ENCODE measurements around the gene VWF. TPM values are rescaled to one million over a fixed set of nuclear protein-coding genes. Genes with fewer than 3 reads are reported as not detected.
"Not testable (repeated sequence)": the region's sequence is repeated elsewhere in the genome, so short reads cannot be mapped to it uniquely, and the experiment has no call there.

VWF gene
- total RNA-seq, 3 donors from 2014 or later: 34.3 to 82.5 (median 72.9) TPM

DNA sequence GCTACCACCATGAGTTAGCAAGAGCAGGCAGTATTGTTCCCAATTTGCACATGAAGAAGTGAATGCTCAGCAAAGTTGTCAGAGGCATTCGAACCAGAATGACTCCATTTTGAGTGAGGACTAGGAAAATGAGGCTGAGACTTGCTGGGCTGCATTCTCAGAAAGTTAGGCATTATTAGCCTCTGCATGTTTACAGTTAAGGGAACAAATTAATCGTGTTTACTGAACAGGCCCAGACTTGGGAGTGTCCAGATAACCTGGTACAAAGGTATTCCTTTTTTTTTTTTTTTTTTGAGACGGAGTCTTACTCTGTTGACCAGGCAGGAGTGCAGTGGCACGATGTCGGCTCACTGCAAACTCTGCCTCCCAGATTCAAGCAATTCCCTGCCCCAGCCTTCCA is 22.5 kb upstream of the VWF start:
- TF ChIP-seq, protein P1, sequence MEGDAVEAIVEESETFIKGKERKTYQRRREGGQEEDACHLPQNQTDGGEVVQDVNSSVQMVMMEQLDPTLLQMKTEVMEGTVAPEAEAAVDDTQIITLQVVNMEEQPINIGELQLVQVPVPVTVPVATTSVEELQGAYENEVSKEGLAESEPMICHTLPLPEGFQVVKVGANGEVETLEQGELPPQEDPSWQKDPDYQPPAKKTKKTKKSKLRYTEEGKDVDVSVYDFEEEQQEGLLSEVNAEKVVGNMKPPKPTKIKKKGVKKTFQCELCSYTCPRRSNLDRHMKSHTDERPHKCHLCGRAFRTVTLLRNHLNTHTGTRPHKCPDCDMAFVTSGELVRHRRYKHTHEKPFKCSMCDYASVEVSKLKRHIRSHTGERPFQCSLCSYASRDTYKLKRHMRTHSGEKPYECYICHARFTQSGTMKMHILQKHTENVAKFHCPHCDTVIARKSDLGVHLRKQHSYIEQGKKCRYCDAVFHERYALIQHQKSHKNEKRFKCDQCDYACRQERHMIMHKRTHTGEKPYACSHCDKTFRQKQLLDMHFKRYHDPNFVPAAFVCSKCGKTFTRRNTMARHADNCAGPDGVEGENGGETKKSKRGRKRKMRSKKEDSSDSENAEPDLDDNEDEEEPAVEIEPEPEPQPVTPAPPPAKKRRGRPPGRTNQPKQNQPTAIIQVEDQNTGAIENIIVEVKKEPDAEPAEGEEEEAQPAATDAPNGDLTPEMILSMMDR (IDR thresholded peaks at IDR 0.05): no peak
- Histone ChIP-seq H3K4me1 (ENCODE audit: low read depth) (no peaks in the 10 kb centered on the region), H3K36me3 (ENCODE audit: low read depth) (no peaks in the 10 kb centered on the region), H3K4me3 (no peak overlapping the region), H3K9me3 (no peaks in the 10 kb centered on the region)
- ATAC-seq (no peak), DNase-seq (no peak)
- intact Hi-C loops (cut with DNase I, micrococcal nuclease): no loop called here

DNA sequence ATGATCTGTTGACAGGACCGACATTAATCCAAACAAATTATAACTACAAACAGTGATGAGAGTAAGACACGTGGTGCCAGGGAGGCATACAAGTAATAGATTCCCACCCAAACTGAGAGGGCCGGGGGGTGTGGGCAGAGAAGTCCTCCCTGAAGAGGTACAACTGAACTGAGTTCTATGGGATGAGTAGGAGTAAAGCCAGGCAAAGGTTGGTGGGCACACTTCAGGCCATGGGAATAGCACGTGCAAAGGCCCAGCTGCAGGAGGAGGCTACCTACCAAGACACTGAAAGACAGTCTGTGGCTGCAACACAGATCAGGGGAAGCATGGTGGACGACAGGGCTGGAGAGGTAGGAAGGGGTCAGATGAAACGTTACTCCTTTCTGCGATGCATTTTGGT is 22.0 kb upstream of the VWF start:
- intact Hi-C loops (cut with DNase I, micrococcal nuclease): no loop called here
- DNase-seq (no peak), ATAC-seq (no peak)
- no peaks in the 10 kb centered on the region for H3K4me1 ChIP-seq (ENCODE audit: low read depth)
- H3K36me3 ChIP-seq (ENCODE audit: low read depth): no peaks in the 10 kb centered on the region
- no peaks in the 10 kb centered on the region for H3K9me3 ChIP-seq
- TF ChIP-seq, protein P1 (IDR thresholded peaks at IDR 0.05): no peak
- no peak overlapping the region for H3K4me3 ChIP-seq

DNA sequence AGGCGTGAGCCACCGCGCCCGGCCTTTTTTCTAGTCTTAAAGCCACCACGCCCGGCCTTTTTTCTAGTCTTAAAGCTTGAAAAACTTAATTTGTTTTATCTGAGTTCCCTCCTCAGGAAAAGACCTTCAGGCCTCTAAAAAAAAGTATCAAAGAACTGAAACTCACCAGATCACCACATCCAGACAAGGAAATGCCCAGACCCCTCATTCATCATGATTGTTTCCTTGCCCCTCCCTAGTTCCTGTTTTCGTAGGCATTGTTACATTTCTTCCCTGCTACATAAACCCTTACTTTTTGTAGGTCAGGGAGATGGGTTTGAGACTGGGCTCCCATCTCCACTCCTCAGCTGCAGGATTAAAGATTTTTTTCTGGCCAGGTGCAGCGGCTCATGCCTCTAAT is 21.1 kb upstream of the VWF start:
- TF ChIP-seq, protein P1 (IDR thresholded peaks at IDR 0.05): no peak
- Histone ChIP-seq H3K9me3 (no peaks in the 10 kb centered on the region), H3K36me3 (ENCODE audit: low read depth) (no peaks in the 10 kb centered on the region), H3K4me3 (no peak overlapping the region), H3K4me1 (ENCODE audit: low read depth) (no peaks in the 10 kb centered on the region)
- intact Hi-C loops (cut with DNase I, micrococcal nuclease): no loop called here
- DNase-seq: no peak
- no peak for ATAC-seq

DNA sequence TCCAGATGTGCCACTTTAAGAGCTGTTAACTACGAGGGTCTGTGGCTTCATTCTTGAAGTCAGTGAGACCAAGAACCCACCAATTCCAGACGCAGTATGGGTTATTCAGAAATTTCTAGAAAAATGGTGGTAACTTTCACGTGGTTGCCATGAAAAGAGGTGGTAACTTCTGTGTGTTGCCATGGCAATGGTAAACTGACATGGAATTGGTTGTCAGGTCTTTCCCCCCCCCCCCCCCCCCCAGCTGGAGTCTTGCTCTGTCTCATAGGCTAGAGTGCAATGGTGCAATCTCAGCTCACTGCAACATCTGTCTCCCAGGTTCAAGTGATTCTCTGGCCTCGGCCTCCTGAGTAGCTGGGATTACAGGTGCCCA is 18.8 kb upstream of the VWF start:
- TF ChIP-seq, protein P1 (IDR thresholded peaks at IDR 0.05): no peak
- Histone ChIP-seq H3K9me3 (no peaks in the 10 kb centered on the region), H3K36me3 (ENCODE audit: low read depth) (no peaks in the 10 kb centered on the region), H3K4me1 (ENCODE audit: low read depth) (no peaks in the 10 kb centered on the region), H3K4me3 (no peak overlapping the region)
- ATAC-seq (no peak), DNase-seq (no peak)
- intact Hi-C loops (cut with DNase I, micrococcal nuclease): no loop called here

DNA sequence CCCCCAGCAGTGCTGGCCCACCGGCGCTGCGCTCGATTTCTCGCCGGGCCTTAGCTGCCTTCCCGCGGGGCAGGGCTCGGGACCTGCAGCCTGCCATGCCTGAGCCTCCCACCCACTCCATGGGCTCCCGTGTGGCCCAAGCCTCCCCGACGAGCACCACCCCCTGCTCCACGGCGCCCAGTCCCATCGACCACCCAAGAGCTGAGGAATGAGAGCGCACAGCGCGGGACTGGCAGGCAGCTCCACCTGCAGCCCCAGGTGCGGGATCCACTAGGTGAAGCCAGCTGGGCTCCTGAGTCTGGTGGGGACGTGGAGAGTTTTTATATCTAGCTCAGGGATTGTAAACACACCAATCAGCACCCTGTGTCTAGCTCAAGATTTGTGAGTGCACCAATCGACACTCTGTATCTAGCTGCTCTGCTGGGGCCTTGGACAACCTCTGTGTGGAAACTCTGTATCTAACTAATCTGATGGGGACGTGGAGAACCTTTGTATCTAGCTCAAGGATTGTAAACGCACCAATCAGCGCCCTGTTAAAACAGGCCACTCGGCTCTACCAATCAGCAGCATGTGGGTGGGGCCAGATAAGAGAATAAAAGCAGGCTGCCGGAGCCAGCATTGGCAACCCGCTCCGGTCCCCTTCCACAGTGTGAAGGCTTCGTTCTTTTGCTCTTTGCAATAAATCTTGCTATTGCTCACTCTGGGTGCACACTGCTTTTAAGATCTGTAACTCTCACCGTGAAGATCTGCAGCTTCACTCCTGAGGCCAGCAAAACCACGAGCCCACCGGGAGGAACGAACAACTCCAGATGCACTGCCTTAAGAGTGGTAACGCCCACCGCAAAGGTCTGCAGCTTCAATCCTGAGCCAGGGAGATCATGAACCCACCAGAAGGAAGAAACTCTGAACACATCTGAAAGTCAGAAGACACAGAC is 18.2 kb upstream of the VWF start:
- H3K9me3 ChIP-seq; H3K36me3 ChIP-seq (ENCODE audit: low read depth); H3K4me1 ChIP-seq (ENCODE audit: low read depth); DNase-seq; intact Hi-C loops (cut with DNase I, micrococcal nuclease); H3K4me3 ChIP-seq; ATAC-seq: not testable (repeated sequence)

DNA sequence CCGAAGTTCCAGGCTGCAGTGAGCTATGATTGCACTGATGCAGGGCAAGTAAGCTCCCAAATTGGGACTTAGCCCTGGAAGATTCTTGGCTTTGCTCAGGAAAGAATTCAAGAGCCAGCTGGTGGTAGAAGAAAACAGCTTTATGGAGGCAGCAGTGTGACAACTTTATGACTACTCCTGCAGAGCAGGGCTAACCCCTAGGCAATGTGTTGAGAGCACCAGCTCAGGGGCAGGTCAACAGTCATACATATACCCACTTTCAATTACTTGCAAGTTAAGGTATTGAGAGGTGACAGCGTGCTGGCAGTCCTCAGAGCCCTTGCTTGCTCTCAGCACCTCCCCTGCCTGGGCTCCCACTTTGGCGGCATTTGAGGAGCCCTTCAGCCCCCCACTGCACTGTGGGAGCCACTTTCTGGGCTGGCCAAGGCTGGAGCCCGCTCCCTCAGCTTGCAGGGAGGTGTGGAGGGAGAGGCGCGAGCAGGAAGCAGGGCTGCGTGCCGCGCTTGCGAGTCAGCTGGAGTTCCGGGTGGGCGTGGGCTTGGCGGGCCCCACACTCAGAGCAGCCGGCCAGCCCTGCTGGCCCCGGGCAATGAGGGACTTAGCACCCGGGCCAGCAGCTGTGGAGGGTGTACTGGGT is 17.4 kb upstream of the VWF start:
- H3K36me3 ChIP-seq (ENCODE audit: low read depth); H3K4me3 ChIP-seq; H3K9me3 ChIP-seq; H3K4me1 ChIP-seq (ENCODE audit: low read depth); DNase-seq; intact Hi-C loops (cut with DNase I, micrococcal nuclease); ATAC-seq: not testable (repeated sequence)
